G401 (cell line): ENCODE measurements around the gene TMEM80. TPM values are rescaled to one million over a fixed set of nuclear protein-coding genes. Genes with fewer than 3 reads are reported as not detected.
"Not testable (repeated sequence)": the region's sequence is repeated elsewhere in the genome, so short reads cannot be mapped to it uniquely, and the experiment has no call there.

ENCODE experiments used
- DNase-seq: peaks from one replicate; pipeline ENCODE4 v3.0.0-alpha.2; 2015; ENCODE audit warnings: low spot score
- in situ Hi-C: cut with HindIII; loops from 2 replicates; pipeline ENCODE4 v1.10.0; 2016; ENCODE audit warnings: low sequenced_read_pairs, mixed read lengths
- total RNA-seq: library from RNA; depleted of rRNA; stranded (reverse); fragments of >200 nt; shearing (Covaris generic); gene quantifications from 2 replicates; pipeline ENCODE4 v1.2.3, GENCODE V29; 2014; rRNA removed

TMEM80 gene
- total RNA-seq, 1 experiment from 2014 or later = 14.8 TPM

DNA sequence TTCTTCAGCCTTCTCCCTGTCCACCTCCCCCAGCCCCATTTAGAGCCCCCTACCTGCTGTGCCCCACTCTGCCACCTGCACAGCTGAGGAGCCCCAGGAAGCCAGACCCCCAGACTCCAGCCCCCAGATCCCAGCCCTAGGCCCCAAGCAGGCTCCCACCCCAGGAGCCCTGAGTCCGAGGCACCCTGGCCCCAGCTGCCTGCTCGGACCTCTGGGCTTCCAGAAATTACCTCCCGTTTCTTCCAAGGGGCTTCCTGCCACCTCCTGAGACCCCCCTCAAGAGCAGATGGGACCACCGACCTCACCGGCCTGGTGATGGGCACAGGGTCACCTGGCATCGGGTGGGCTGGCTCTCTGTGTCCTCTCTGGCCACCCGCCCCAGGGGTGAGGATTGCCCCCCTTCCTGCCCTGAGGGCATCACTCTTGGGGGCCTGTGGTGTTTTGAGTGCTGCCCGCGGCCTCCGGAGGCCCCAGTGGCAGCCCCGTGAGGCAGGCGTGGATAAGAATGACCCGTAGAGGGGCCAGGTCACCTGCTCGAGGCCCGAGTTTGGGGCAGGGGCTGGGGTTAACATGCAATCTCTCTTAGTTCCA is 33.4 kb downstream of the TMEM80 start:
- in situ Hi-C loops = no loop called here
- DNase-seq = no peak

DNA sequence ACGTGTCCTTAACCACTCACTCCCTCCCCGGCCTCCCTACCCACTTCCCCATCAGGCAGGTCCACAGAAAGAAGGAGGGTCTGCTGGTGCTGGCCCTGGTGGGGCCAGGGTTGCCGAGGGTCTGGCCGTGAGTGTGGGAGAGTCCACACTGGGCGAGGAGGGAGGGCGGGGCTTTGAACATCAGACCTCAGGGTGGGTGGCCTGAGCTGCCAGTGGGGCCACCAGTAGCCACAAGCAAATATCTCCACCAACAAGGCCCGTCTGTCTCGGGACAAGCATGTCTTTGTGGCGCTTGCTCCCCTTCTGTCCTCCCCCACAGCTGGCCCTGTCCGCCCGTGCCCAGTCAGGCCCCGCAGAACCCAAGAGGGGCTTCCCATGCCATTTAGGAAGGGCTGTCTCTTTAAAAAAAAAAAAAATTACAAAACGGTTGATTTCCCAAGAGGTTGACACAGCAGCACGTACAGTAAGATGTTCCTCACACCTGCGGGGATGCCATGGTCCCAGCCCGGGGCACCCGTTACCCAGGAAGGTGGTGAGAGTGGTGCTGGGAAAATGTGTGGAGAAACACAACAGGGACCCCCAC is 34.0 kb downstream of the TMEM80 start:
- DNase-seq = no peak
- in situ Hi-C loops = no loop called here

DNA sequence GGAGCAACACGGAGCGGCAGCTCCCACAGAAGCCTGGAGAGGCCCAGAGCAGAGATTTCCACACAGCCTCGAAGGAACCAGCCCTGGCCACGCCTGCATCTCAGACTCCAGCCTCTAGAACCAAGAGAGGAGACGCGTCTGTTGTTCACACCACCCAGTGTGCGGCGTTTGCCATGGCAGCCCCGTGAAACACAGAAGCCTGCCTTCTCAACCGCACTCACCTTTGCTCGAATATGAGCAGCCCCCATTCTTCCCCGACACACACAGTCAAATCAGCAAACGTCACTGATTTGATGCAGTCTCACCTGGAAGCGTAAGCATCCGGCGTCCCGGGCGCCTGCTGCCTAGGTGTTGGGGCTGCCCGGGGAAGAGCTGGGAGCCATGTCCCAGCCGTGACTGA is 37.5 kb downstream of the TMEM80 start:
- in situ Hi-C loops = no loop called here
- DNase-seq = no peak

DNA sequence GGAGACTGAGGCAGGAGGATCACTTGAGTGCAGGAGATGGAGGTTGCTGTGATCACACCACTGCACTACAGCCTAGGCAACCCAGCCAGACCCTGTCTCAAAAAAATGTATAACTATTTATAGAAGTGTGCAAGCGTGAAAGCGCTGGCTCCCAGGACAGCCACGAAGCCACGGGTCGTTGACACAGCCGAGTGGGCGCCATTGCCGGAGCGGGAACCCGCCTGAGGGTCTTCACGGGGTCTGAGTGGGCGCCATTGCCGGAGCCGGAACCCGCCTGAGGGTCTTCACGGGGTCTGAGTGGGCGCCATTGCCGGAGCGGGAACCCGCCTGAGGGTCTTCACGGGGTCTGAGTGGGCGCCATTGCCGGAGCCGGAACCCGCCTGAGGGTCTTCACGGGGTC is 38.9 kb downstream of the TMEM80 start:
- in situ Hi-C loops, DNase-seq: not testable (repeated sequence)

DNA sequence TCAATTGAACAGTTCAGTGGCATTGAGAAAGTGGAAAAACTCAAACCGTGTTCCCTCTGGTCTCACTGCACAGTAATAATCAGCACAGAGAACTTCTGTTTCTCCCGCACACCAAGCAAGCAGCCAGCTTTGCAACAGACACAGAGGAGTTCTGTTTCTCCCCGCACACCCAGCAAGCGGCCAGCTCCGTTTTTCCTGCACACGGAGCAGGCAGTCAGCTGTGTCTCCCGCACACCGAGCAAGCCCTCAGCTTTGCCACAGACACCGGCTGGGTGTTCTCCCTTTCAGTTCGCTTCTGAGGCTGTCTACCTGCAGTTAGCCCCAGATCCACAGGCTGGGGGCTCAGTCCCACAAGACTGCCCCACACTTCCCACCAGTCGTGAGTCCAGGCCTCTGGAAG is 41.8 kb downstream of the TMEM80 start:
- DNase-seq = no peak
- in situ Hi-C loops = no loop called here

DNA sequence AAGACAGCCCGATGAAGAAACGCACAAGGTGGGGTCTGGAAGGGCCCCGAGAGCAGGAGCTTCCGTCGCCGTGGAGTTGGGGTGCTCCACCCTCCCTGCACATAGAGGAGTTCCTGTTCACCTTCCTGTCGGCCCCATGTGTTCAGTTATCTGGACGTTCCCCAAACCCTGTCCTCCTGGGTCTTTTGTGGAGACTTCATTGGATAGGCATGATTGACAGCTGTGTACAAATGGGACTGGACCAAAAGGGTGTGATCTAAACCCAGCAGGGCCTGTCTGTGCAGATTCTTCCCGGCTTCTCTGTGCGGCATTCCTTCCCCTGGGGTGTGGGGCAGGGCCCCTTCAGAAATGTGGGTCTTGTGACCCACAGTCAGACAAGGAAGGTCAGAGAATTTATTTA is 42.3 kb downstream of the TMEM80 start:
- in situ Hi-C loops, DNase-seq: not testable (repeated sequence)

DNA sequence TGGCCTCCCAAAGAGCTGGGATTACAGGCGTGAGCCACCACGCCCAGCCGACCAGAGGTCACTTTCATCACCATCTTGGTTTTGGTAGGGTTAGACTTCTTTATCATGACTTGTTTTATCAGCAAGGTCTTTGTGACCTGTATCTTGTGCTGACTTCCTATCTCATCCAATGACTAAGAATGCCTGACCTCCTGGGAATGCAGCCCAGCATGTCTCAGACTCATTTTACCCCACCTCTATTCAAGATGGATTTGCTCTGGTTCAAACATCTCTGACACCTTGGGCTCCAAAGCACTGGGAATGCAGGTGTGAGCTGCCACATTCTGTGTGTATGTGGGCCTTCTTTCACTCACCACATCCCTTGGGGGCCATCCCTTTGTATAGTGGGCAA is 46.5 kb downstream of the TMEM80 start:
- in situ Hi-C loops = no loop called here
- DNase-seq = no peak

DNA sequence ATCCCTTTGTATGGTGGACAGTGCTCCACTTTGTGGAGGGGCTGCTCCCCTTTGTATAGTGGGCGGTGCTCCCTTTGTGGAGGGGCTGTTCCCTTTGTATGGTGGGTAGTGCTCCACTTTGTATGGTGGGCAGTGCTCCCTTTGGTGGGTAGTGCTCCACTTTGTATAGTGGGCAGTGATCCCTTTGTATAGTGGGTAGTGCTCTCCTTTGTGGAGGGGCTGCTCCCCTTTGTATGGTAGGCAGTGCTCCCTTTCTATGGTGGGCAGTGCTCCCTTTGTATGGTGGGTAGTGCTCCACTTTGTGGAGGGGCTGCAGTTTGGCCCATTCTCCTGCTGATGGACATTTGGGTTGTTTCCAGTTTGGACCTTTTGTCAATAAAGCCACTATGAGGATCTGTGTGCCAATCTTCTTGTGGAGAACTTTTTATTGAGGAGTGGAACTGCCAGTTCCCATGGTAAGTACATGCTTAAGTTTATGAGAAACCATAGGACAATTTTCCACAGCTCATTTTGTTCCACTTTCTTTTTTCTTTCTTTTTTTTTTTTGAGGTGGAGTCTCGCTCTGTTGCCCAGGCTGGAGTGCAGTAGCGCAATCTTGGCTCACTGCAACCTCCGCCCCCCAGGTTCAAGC is 47.1 kb downstream of the TMEM80 start:
- in situ Hi-C loops = no loop called here
- DNase-seq = no peak

DNA sequence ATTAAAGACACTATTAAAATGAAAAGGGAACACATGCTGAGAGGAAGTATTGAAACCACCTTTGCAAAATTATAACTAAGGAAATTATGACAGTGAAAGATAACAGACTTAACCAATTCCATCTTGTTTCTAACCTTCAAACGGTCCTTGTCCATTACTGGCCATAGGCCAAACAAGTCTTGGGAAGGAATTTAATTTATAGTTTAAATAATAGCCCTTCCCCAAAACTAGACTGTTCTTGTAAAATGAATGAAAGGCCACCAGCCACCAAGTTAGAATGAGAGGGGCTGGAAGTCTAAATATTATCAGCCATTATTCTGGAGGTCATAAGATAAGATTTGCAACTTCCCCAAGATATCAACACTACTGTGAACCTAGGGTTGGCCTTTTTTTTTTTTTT is 49.8 kb downstream of the TMEM80 start:
- no peak for DNase-seq
- in situ Hi-C loops = no loop called here

DNA sequence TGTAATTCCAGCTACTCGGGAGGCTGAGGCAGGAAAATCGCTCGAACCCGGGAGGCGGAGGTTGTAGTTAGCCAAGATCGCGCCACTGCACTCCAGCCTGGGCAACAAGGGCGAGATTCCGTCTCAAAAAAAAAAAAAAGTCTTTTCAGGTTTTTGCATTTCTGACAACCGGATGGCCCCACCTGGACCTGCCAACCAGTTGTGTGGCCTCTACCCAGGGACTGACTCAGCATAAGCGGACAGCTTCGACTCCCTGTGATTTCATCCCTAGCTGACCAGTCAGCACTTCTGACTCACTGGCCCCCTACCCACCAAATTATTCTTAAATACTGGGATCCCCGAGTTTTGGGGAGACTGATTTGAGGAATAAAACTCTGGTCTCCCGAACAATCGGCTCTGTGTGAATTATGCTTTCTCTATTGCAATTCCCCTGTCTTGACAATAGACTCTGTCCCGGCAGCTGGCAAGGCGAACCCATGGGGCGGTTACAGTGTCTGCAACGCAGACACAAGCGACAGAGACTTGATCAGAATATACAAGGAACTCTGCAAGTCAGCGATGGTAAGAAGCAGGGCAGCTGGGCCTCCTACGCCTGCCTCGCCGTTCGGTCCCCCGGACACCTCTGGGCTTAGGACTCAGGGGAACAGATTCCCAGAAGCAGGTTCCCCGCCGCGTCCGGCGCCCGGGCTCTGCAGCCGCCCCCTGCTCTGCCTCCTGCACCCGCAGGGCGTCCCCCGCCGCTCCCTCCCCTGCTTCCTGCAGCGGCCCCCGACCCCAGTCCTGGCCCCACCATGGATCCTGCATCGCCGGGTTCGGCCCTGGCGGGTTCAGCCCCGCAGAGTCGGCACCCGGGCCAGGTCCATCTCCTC is 50.9 kb downstream of the TMEM80 start:
- in situ Hi-C loops = no loop called here
- peak; percentile 44 for DNase-seq

DNA sequence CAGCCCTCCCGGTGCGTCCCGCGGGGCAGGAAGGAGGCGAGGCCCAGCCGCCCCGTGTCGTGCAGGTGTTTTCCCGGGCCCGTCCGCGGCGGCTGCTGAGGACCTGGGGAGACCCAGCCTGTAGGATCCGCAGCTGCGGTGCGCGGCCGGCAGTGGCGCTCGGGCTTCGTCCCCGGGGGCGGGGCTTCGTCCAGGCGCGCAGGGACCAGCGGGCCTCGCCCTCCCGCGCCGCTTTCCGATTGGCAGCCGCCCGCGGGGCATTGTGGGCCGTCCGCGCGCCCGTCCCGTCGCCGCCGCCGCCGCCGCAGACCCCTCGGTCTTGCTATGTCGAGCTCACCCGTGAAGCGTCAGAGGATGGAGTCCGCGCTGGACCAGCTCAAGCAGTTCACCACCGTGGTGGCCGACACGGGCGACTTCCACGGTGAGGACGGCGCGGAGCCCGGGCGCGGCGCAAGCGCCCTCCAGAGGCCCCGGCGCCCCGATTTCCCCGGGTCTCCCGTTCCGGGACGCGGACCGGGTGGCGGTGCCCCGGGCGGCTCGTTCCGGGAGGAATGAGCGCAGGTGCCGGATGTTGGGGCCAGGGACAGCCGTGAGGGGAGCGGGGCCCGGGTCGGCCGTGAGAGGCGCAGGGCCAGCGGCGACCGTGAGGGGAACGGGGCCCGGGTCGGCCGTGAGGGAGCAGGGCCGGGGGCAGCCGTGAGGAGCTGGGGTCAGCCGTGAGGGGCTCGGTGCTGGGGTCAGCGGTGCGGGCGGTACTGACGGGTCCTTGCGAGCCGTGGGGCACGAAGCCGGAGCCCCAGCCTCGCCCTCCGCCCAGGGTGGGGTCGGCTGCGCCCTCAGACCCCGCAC is 51.8 kb downstream of the TMEM80 start, which contains the start of gene TALDO1:
TSS of gene TALDO1 (plus strand) at position 307 of the 849 bp plus-strand sequence. CDS start at position 325, 18 bp downstream.
- in situ Hi-C loops = no loop called here
- peak; percentile 86 for DNase-seq

DNA sequence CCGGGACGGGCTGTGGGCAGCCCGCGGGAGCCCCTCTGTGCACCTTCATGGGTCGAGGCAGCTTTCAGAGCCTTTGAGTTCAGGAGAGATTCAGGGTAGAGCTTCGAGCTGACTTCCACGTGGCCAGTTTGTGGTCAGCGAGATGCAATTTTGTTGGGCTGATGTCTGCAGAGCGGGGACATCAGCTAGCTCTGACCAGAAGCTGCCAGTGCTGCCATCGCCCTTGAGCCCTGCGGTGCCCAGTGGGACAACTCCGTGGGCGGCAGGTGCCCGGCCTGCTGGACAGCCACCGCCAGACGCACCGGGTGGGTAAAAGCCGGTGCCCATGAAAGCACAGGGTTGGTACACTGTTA is 52.4 kb downstream of the TMEM80 start:
- in situ Hi-C loops = no loop called here
- no peak for DNase-seq

DNA sequence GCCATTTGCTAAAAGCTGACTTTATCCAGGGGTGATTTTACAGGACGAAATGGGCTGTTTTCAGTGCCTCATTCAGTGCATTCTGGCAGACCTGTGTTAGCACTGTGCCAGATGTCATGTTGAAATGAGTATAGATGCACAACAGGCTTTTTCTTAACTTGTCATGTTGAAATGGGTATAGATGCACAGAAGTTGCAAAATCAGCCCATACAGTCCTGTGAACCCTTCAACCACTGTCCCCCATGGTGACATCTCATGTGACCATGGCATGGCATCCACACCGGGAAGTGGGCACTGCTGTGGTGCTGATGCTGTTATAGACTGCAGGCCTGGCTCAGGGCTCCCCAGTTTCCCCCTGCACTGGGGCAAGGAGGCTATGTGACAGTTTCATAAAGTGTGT is 54.1 kb downstream of the TMEM80 start:
- in situ Hi-C loops = loop anchor here (25.0 kb wide), 1 partner anchor 87 kb away; no protein-coding TSS in a partner anchor
- DNase-seq = no peak

Other genes starting within 250 kb of the TMEM80 start
- gene PTDSS2, start 245.5 kb upstream of the TMEM80 start, total RNA-seq = 78.1 and 84.1 TPM in 2 replicates
- 164 and 168 TPM in 2 replicates for gene RNH1, start 188.6 kb upstream of the TMEM80 start, total RNA-seq
- 51.7 and 60.1 TPM in 2 replicates for gene HRAS, start 160.2 kb upstream of the TMEM80 start, total RNA-seq
- gene LRRC56, start 158.3 kb upstream of the TMEM80 start, total RNA-seq = 0.03 and 1.0 TPM in 2 replicates
- gene LMNTD2, start 135.1 kb upstream of the TMEM80 start, total RNA-seq = 2.0 and 2.1 TPM in 2 replicates
- 43.1 and 107 TPM in 2 replicates for gene RASSF7, start 134.8 kb upstream of the TMEM80 start, total RNA-seq
- 34.8 and 39.3 TPM in 2 replicates for gene PHRF1, start 119.3 kb upstream of the TMEM80 start, total RNA-seq
- 1.1 and 3.6 TPM in 2 replicates for gene IRF7, start 79.9 kb upstream of the TMEM80 start, total RNA-seq
- gene CDHR5, start 70.9 kb upstream of the TMEM80 start, total RNA-seq = not detected in 2 replicates
- gene SCT, start 68.6 kb upstream of the TMEM80 start, total RNA-seq = not detected in 2 replicates
- not detected in 2 replicates for gene DRD4, start 58.5 kb upstream of the TMEM80 start, total RNA-seq
- gene DEAF1, start 594 bp upstream of the TMEM80 start, total RNA-seq = 70.5 and 73.2 TPM in 2 replicates
- gene EPS8L2, start 10.4 kb downstream of the TMEM80 start, total RNA-seq = 18.2 and 27.9 TPM in 2 replicates
- 201 and 229 TPM in 2 replicates for gene TALDO1, start 51.6 kb downstream of the TMEM80 start, total RNA-seq
- 56.6 and 63.4 TPM in 2 replicates for gene GATD1, start 81.7 kb downstream of the TMEM80 start, total RNA-seq
- gene CEND1, start 94.3 kb downstream of the TMEM80 start, total RNA-seq = 0.74 and 0.95 TPM in 2 replicates
- gene SLC25A22, start 102.5 kb downstream of the TMEM80 start, total RNA-seq = 48.2 and 76.5 TPM in 2 replicates
- 25.5 and 29.5 TPM in 2 replicates for gene PIDD1, start 109.4 kb downstream of the TMEM80 start, total RNA-seq
- gene RPLP2, start 114.2 kb downstream of the TMEM80 start, total RNA-seq = 411 and 422 TPM in 2 replicates
- gene PNPLA2, start 123.1 kb downstream of the TMEM80 start, total RNA-seq = 8.2 and 10.3 TPM in 2 replicates
- 28.3 and 47.8 TPM in 2 replicates for gene CRACR2B, start 132.1 kb downstream of the TMEM80 start, total RNA-seq
- gene CD151, start 137.1 kb downstream of the TMEM80 start, total RNA-seq = 179 and 226 TPM in 2 replicates
- gene POLR2L, start 146.7 kb downstream of the TMEM80 start, total RNA-seq = 139 and 191 TPM in 2 replicates
- 182 and 224 TPM in 2 replicates for gene TSPAN4, start 147.0 kb downstream of the TMEM80 start, total RNA-seq
- gene CHID1, start 215.0 kb downstream of the TMEM80 start, total RNA-seq = 64.2 and 83.4 TPM in 2 replicates
- 47.5 and 57.1 TPM in 2 replicates for gene AP2A2, start 230.1 kb downstream of the TMEM80 start, total RNA-seq